B cell (primary cell): ENCODE measurements around the gene TOGARAM2. TPM values are rescaled to one million over a fixed set of nuclear protein-coding genes. Genes with fewer than 3 reads are reported as not detected.

ENCODE experiments used
- ATAC-seq: fragments of 200-7000 bp; cut with Tn5 transposase; one replicate; pipeline ENCODE4 v1.10.0; 2021; ENCODE audit warnings: low read depth, mild to moderate bottlenecking, moderate number of reproducible peaks, moderate library complexity
- CTCF ChIA-PET: fragments of 350-600 bp; sonication (Branson Sonifier 250); formaldehyde crosslinking; loops from one replicate; lab custom pipeline; 2021; ENCODE audit warnings: antibody characterized with exemption, inconsistent platforms; lab: Charles Lee
- POLR2A ChIA-PET: fragments of 350-600 bp; sonication (Branson Sonifier 250); formaldehyde crosslinking; loops from one replicate; lab custom pipeline; 2021; ENCODE audit warnings: antibody characterized with exemption; lab: Charles Lee
- DNase-seq: peaks from one replicate; pipeline ENCODE4 v3.0.0; 2013
- H2AFZ ChIP-seq: 2 replicates; pipeline ENCODE4 v1.6.1; 2012; ENCODE audit warnings: mild to moderate bottlenecking, low read depth, low read length; ENCODE audit not compliant: insufficient read depth, poor library complexity, severe bottlenecking
- H3K27ac ChIP-seq, 2 donors: 1 replicate in 1 of 2; 2 replicates in 1 of 2; pipeline ENCODE4 v1.5.1; 2012 to 2013; ENCODE audit warnings: low read length in 2 of 2, mild to moderate bottlenecking in 2 of 2, moderate library complexity in 1 of 2
- H3K27me3 ChIP-seq, 4 experiments: fragments of 200-600 bp in 1 of 4; sonication (generic) in 1 of 4; replicated peaks in 1 of 4; 1 replicate in 2 of 4; 2 replicates in 2 of 4; pipeline versions ENCODE4 v1.6.1 to v1.7.0; 2013 to 2016; ENCODE audit warnings: low read length in 3 of 4, mild to moderate bottlenecking in 2 of 4, mixed read lengths in 1 of 4, moderate library complexity in 1 of 4; ENCODE audit not compliant: insufficient read depth in 4 of 4, control insufficient read depth in 3 of 4; ENCODE audit errors: control extremely low read depth in 1 of 4
- H3K36me3 ChIP-seq, 2 experiments: replicated peaks in 1 of 2; 1 replicate in 1 of 2; 2 replicates in 1 of 2; pipeline versions ENCODE4 v1.6.1 to v1.7.1; 2013; ENCODE audit warnings: low read length in 1 of 2; ENCODE audit not compliant: insufficient read depth in 2 of 2, control insufficient read depth in 1 of 2; ENCODE audit errors: control extremely low read depth in 1 of 2, extremely low read depth in 1 of 2
- H3K4me1 ChIP-seq, 2 donors: fragments of 200-600 bp in 1 of 2; sonication (generic) in 1 of 2; 1 replicate in 1 of 2; 2 replicates in 1 of 2; pipeline versions ENCODE4 v1.5.1 to v1.6.1; 2013 to 2017; ENCODE audit warnings: low read length in 2 of 2; ENCODE audit not compliant: control insufficient read depth in 2 of 2, insufficient read depth in 2 of 2
- H3K4me2 ChIP-seq: replicated peaks from 2 replicates; pipeline ENCODE3; 2012; ENCODE audit warnings: mild to moderate bottlenecking, low read depth, low read length; ENCODE audit not compliant: poor library complexity, severe bottlenecking
- H3K4me3 ChIP-seq, 5 experiments: fragments of 200-600 bp in 1 of 5; sonication (generic) in 1 of 5; 1 replicate in 3 of 5; 2 replicates in 2 of 5; pipeline versions ENCODE4 v1.5.1 to v1.7.0; 2011 to 2016; ENCODE audit warnings: low read length in 4 of 5, mild to moderate bottlenecking in 4 of 5, low read depth in 2 of 5, control low read depth in 1 of 5, moderate library complexity in 1 of 5; ENCODE audit not compliant: insufficient read depth in 1 of 5; ENCODE audit errors: control extremely low read depth in 1 of 5, extremely low read depth in 1 of 5
- H3K79me2 ChIP-seq: fragments of 200-600 bp; sonication (generic); one replicate; pipeline ENCODE4 v1.6.0; 2016; ENCODE audit warnings: low read length; ENCODE audit not compliant: control insufficient read depth, insufficient read depth
- H3K9ac ChIP-seq: fragments of 200-600 bp; sonication (generic); 2 replicates; pipeline ENCODE4 v1.6.1; 2017; ENCODE audit warnings: mild to moderate bottlenecking, low read length, moderate library complexity
- H3K9me3 ChIP-seq, 3 donors: one replicate each; pipeline versions ENCODE4 v1.6.1 to v1.7.1; 2013; ENCODE audit warnings: low read length in 2 of 3; ENCODE audit not compliant: control insufficient read depth in 2 of 3, insufficient read depth in 1 of 3; ENCODE audit errors: control extremely low read depth in 1 of 3
- H4K20me1 ChIP-seq: 2 replicates; pipeline ENCODE4 v1.6.0; 2012; ENCODE audit warnings: mild to moderate bottlenecking, low read length; ENCODE audit not compliant: insufficient read depth, control insufficient read depth, poor library complexity, severe bottlenecking
- H3K27ac Mint-ChIP-seq: one replicate; pipeline ENCODE4 v1.8.0; 2021; ENCODE audit warnings: mixed read lengths
- H3K27me3 Mint-ChIP-seq: one replicate; pipeline ENCODE4 v1.8.0; 2021; ENCODE audit warnings: mixed read lengths
- H3K4me1 Mint-ChIP-seq: one replicate; pipeline ENCODE4 v1.8.0; 2021; ENCODE audit warnings: mixed read lengths
- H3K4me3 Mint-ChIP-seq: one replicate; pipeline ENCODE4 v1.8.0; 2021; ENCODE audit warnings: mixed read lengths
- H3K9me3 Mint-ChIP-seq: one replicate; pipeline ENCODE4 v1.8.0; 2022; ENCODE audit warnings: mixed read lengths; ENCODE audit not compliant: insufficient read depth
- EZH2 ChIP-seq: IDR thresholded peaks from 2 replicates; pipeline ENCODE4 v1.6.1; 2012; ENCODE audit warnings: borderline replicate concordance, low read depth, mild to moderate bottlenecking, moderate library complexity, low read length; ENCODE audit not compliant: insufficient read depth, poor library complexity, severe bottlenecking
- WGBS: methylation state at CpG from one replicate; pipeline ENCODE4 v1.1.5; 2013; ENCODE audit warnings: missing lambda C conversion rate; ENCODE audit not compliant: insufficient coverage; 5-methylcytosine and 5-hydroxymethylcytosine counted together
- intact Hi-C: fragments of 100-400 bp; cut with micrococcal nuclease; formaldehyde crosslinking; loops from one replicate; pipeline ENCODE4 v1.10.0; 2022
- polyA plus RNA-seq: library from polyadenylated mRNA; depleted of rRNA; stranded (reverse); fragments of >200 nt; gene quantifications from 2 replicates; pipeline ENCODE4 v1.2.3, GENCODE V29; 2012
- total RNA-seq, 2 donors: library from RNA; stranded (reverse); fragments of 120-200 nt in 1 of 2; gene quantifications; 1 replicate in 1 of 2; 2 replicates in 1 of 2; pipeline versions ENCODE4 v1.2.3 to v1.2.4, GENCODE V29; 2013 to 2022
- TF ChIP-seq, protein P1 (sequence below): fragments of 200-600 bp; IDR thresholded peaks from one replicate; pipeline ENCODE4 v1.8.0; 2022; ENCODE audit warnings: antibody characterized with exemption, mild to moderate bottlenecking

Gene TOGARAM2
- total and polyA plus RNA-seq, 2 donors (not counting 1 experiment from before 2014, with no cell fraction given): 0.25 to 0.61 TPM

DNA sequence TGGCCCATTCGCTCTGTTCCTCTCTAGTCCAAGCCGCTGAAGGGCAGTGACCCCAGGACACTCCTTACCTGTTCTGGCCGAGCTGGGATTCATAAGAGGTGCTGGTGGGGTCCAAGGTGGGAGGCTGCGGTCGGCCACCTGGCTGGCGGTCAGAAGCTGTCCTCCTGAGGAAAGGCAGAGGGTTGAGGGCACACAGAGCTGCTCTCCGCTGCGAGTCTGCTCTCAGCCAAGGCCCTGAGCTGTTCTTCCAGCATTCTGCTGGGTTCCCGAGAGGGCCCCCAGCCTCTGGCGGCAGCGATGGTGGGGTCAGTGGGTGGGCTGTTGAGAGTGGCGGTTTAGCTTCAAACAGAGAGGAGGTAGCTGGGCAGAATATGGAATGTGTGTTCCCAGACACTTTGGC lies 89.4 kb downstream of the TOGARAM2 start:
- TF ChIP-seq, protein P1, sequence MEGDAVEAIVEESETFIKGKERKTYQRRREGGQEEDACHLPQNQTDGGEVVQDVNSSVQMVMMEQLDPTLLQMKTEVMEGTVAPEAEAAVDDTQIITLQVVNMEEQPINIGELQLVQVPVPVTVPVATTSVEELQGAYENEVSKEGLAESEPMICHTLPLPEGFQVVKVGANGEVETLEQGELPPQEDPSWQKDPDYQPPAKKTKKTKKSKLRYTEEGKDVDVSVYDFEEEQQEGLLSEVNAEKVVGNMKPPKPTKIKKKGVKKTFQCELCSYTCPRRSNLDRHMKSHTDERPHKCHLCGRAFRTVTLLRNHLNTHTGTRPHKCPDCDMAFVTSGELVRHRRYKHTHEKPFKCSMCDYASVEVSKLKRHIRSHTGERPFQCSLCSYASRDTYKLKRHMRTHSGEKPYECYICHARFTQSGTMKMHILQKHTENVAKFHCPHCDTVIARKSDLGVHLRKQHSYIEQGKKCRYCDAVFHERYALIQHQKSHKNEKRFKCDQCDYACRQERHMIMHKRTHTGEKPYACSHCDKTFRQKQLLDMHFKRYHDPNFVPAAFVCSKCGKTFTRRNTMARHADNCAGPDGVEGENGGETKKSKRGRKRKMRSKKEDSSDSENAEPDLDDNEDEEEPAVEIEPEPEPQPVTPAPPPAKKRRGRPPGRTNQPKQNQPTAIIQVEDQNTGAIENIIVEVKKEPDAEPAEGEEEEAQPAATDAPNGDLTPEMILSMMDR: no peak
- TF ChIP-seq EZH2: no peak
- Mint-ChIP-seq H3K4me1 (no peaks in the 10 kb centered on the region), H3K27ac (no peak overlapping the region), H3K27me3 (peaks cover 6% of the 10 kb centered on the region), H3K4me3 (no peak overlapping the region), H3K9me3 (no peaks in the 10 kb centered on the region)
- Histone ChIP-seq H3K36me3 (no peaks in the 10 kb centered on the region), H4K20me1 (no peaks in the 10 kb centered on the region), H3K27ac (no peak overlapping the region), H3K9ac (no peak overlapping the region), H3K4me2 (no peak overlapping the region), H3K9me3 (no peaks in the 10 kb centered on the region), H3K4me3 (no peak overlapping the region), H2AFZ (no peak overlapping the region), H3K79me2 (no peaks in the 10 kb centered on the region), H3K4me1 (no peaks in the 10 kb centered on the region), H3K27me3 (no peaks in the 10 kb centered on the region)
- 93% methylated on average over 12 of the region's 12 CpGs for WGBS
- ChIA-PET POLR2A (no interaction called here), CTCF (no interaction called here)
- DNase-seq: no peak
- intact Hi-C loops: no loop called here
- ATAC-seq: no peak

DNA sequence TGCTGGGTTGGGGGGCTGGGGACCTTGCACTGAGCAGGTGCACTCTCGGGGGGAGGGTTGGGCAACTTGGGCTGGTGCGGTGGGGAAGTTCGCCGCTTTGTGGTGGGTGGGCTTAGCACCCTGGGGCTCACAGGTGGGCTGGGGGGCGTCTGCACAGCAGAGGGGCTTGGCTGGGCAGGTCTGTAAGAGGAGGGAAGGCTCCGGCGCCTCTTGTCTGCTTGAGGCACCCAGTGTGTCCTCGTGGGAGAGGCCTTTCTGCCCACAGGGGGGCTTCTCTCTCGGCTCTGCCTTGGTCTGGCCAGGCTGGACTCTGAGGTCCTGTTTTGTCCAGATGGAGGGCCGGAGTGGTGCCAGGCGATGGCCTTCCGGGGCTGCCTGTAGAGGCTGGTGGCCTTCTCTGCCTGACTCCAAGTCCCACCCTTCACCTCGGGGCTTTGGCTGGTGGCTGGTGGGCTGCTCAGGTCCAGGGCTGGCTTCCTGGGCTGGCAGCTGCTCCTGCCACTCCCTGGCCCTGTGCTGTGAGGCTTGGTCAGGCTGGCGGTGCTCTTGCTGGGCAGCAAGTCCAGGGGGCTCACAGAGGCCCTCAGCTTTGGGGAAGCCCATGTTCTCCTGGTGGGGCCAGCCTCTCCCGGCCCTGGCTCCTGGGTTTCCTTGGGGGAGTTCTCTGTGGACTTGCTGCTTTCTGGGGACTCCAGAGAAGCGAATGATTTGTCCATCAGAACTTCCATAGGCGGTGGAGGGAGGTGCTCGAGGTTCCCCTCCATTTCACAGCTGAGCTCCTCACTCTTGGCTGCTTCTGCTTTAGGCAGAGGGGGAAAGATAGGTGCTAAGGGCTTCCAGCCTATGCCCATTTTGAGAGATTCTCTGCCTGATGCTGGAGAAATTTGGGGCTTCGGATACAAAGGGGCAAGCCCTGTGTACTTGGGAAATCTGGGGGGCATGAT lies 90.2 kb downstream of the TOGARAM2 start:
- CTCF ChIA-PET: no interaction called here

More for the DNA sequence above, 90.2 kb downstream of the TOGARAM2 start:
- Histone ChIP-seq H3K4me3 (no peak overlapping the region), H3K4me2 (no peak overlapping the region), H3K79me2 (no peaks in the 10 kb centered on the region), H2AFZ (no peak overlapping the region), H3K27me3 (no peaks in the 10 kb centered on the region), H3K4me1 (no peaks in the 10 kb centered on the region), H3K9ac (no peak overlapping the region), H4K20me1 (no peaks in the 10 kb centered on the region), H3K36me3 (no peaks in the 10 kb centered on the region), H3K27ac (no peak overlapping the region), H3K9me3 (no peaks in the 10 kb centered on the region)
- H3K4me3 Mint-ChIP-seq: no peak overlapping the region
- H3K27ac Mint-ChIP-seq: no peak overlapping the region
- intact Hi-C loops: no loop called here
- H3K9me3 Mint-ChIP-seq: no peaks in the 10 kb centered on the region
- POLR2A ChIA-PET: no interaction called here
- DNase-seq: no peak
- ATAC-seq: no peak
- TF ChIP-seq, protein P1: no peak
- TF ChIP-seq EZH2: no peak
- no peaks in the 10 kb centered on the region for H3K4me1 Mint-ChIP-seq
- peaks cover 6% of the 10 kb centered on the region for H3K27me3 Mint-ChIP-seq
- 83% methylated on average over 17 of the region's 19 CpGs for WGBS
